Pancreas (tissue), 10 donors: Measurements from ENCODE around the gene PTTG1IP. TPM values are rescaled to one million over a fixed set of nuclear protein-coding genes. Genes with fewer than 3 reads are reported as not detected.

Source experiments
- ATAC-seq, 4 donors: fragments of 200-7000 bp; cut with Tn5 transposase; one replicate each; pipeline versions ENCODE4 v1.8.0 to v1.9.1; 2020; ENCODE audit warnings: mild to moderate bottlenecking in 4 of 4, moderate library complexity in 4 of 4
- DNase-seq, 6 donors: peaks; one replicate each; pipeline ENCODE4 v3.0.0-alpha.2; 2020
- FAIRE-seq: peaks from 2 replicates; lab custom pipeline; 2012; peaks lifted over from hg19 to GRCh38; lab: Jason Lieb, UNC
- H3K27ac ChIP-seq, 4 donors: fragments of 200-600 bp; sonication (generic); 1 replicate in 3 of 4; 2 replicates in 1 of 4; pipeline versions ENCODE4 v1.5.0 to v1.8.0; 2020
- H3K27me3 ChIP-seq, 4 donors: fragments of 200-600 bp; one replicate each; pipeline ENCODE4 v1.8.0; 2021
- H3K36me3 ChIP-seq, 3 donors: fragments of 200-600 bp; sonication (generic) in 1 of 3; one replicate each; pipeline versions ENCODE4 v1.5.0 to v1.8.0; 2020 to 2021
- H3K4me1 ChIP-seq, 3 donors: fragments of 200-600 bp; one replicate each; pipeline ENCODE4 v1.8.0; 2021
- H3K4me3 ChIP-seq, 4 donors: fragments of 200-600 bp; sonication (generic) in 2 of 4; one replicate each; pipeline versions ENCODE4 v1.5.0 to v1.8.0; 2020 to 2021
- H3K9me3 ChIP-seq, 4 donors: fragments of 200-600 bp; one replicate each; pipeline ENCODE4 v1.8.0; 2021
- WGBS, 2 donors: extraction: QIAGEN DNeasy Blood & Tissue Kit; methylation state at CpG; one replicate each; pipeline ENCODE4 v1.1.7; 2013; 5-methylcytosine and 5-hydroxymethylcytosine counted together
- intact Hi-C, 3 donors: fragments of 100-400 bp; cut with DNase I; formaldehyde crosslinking; loops; one replicate each; pipeline versions ENCODE4 v1.11.1 to v1.14.2; 2022
- polyA plus RNA-seq, 2 donors: library from polyadenylated mRNA; stranded (reverse); fragments of 200-250 nt; gene quantifications; one replicate each; pipeline ENCODE4 v1.2.3, GENCODE V29; 2013
- total RNA-seq, 6 donors: library from RNA; stranded (reverse); fragmentation: NEBNext Ultra II Directional in 4 of 6; extraction: Animal tissue kit (Norgen Biotek cat#: 25700) in 4 of 6; gene quantifications; one replicate each; pipeline versions ENCODE4 v1.2.1 to v1.2.4, GENCODE V29; 2021 to 2023
- TF ChIP-seq, protein P1 (sequence below), 4 donors: fragments of 200-600 bp; sonication (generic) in 3 of 4; IDR thresholded peaks; one replicate each; pipeline versions ENCODE4 v1.5.0 to v1.8.0; 2021; ENCODE audit warnings: antibody characterized with exemption in 4 of 4
- donor health status: healthy with polysubstance abuse.
- donor health status: DM: no; HTN: no; CAD: no; lungs with moderate emphysema.
- donor health status: DM: no; HTN: no; CAD: no.
- donor health status: control.
- donor health status: control.
- donor health status: Bipolar disorder and iron deficiency.
- donor health status: DM: yes; HTN: yes; CAD: no.
- donor health status: DM: no; HTN: no; CAD: no.
- donor health status: DM: no; HTN: no; CAD: no.
- donor health status: DM: yes; HTN: yes; CAD: no.

The PTTG1IP gene
- total and polyA plus RNA-seq, 8 donors = 44.9 to 118 (median 60.6) TPM

GRCh38 chr21:44842721-44843445 is 30.6 kb downstream of the PTTG1IP start:
- H3K9me3 ChIP-seq = no peaks in the 10 kb centered on the region
- peaks cover 0 to 9% (median 0%) of the 10 kb centered on the region in 3 donors for H3K4me1 ChIP-seq
- ATAC-seq (no peak), FAIRE-seq (no peak), DNase-seq (peak in 1 of 6 donors; percentile 42)
- no peak overlapping the region for H3K27ac ChIP-seq
- 65 to 74% methylated on average over 23 of the region's 23 CpGs for WGBS, 2 donors
- no peaks in the 10 kb centered on the region for H3K27me3 ChIP-seq
- intact Hi-C loops = no loop called here
- TF ChIP-seq, protein P1, sequence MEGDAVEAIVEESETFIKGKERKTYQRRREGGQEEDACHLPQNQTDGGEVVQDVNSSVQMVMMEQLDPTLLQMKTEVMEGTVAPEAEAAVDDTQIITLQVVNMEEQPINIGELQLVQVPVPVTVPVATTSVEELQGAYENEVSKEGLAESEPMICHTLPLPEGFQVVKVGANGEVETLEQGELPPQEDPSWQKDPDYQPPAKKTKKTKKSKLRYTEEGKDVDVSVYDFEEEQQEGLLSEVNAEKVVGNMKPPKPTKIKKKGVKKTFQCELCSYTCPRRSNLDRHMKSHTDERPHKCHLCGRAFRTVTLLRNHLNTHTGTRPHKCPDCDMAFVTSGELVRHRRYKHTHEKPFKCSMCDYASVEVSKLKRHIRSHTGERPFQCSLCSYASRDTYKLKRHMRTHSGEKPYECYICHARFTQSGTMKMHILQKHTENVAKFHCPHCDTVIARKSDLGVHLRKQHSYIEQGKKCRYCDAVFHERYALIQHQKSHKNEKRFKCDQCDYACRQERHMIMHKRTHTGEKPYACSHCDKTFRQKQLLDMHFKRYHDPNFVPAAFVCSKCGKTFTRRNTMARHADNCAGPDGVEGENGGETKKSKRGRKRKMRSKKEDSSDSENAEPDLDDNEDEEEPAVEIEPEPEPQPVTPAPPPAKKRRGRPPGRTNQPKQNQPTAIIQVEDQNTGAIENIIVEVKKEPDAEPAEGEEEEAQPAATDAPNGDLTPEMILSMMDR (IDR thresholded peaks at IDR 0.05) = no peak
- H3K4me3 ChIP-seq = no peak overlapping the region
- H3K36me3 ChIP-seq = no peaks in the 10 kb centered on the region

- TF ChIP-seq, protein P1 (IDR thresholded peaks at IDR 0.05) = no peak
- Histone ChIP-seq H3K9me3 (no peaks in the 10 kb centered on the region), H3K4me3 (no peak overlapping the region), H3K4me1 (peaks cover 0 to 9% (median 0%) of the 10 kb centered on the region in 3 donors), H3K27me3 (no peaks in the 10 kb centered on the region), H3K36me3 (no peaks in the 10 kb centered on the region), H3K27ac (no peak overlapping the region)
- DNase-seq (peak in 1 of 6 donors; percentile 26), ATAC-seq (no peak), FAIRE-seq (no peak)
- 71 to 77% methylated on average over 10 of the region's 10 CpGs for WGBS, 2 donors
- intact Hi-C loops = no loop called here
Measured at GRCh38 chr21:44842087-44842486, 31.4 kb downstream of the PTTG1IP start.

DNA sequence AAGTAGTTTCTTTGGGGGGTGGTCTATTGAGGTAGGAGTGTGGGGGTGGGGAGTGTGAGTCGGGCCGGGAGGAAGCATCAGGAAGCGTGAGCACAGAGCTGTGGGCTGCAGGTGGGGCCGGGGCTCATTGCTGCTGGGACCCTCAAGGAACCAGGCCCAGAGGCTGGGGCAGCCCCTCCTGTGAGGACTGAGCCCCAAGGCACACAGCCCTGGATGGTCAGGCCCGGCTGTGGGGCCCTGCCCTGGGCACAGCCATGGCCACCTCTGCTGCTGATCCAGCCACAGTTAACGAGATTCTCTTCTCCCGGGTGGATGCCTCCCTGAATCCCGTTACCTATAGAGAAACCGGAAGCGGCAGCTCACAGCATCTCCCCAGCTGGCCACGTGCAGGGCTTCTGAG is 32.7 kb downstream of the PTTG1IP start:
- ATAC-seq (no peak), DNase-seq (peak in 1 of 6 donors; percentile 45), FAIRE-seq (no peak)
- Histone ChIP-seq H3K9me3 (no peaks in the 10 kb centered on the region), H3K36me3 (no peaks in the 10 kb centered on the region), H3K27me3 (no peaks in the 10 kb centered on the region), H3K4me3 (no peak overlapping the region), H3K4me1 (peaks cover 0 to 3% (median 0%) of the 10 kb centered on the region in 3 donors), H3K27ac (no peak overlapping the region)
- intact Hi-C loops = no loop called here
- TF ChIP-seq, protein P1 (IDR thresholded peaks at IDR 0.05) = no peak
- 70 to 73% methylated on average over 11 of the region's 11 CpGs for WGBS, 2 donors

DNA sequence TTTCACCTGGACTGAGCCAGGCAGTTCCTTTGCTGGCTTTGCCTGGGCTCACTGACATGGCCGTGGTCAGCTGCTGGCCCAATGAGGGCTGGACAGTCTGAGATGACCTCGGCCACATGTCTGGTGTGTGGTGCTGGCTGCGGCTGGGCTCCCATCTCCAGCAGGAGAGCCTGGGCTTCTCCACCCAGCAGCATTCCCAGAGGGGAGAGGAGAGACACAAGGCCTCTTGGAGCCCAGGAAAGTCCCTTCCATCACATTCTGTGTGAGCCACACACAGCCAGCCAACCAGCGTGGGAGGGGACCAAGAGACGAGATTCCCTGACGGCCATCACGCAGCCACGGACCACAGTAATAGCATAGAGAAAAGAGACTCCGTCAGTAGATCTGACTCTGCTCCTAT is 34.5 kb downstream of the PTTG1IP start:
- no peak overlapping the region for H3K27ac ChIP-seq
- H3K4me3 ChIP-seq = no peak overlapping the region
- DNase-seq = peak in 1 of 6 donors; percentile 31
- ATAC-seq = no peak
- FAIRE-seq = no peak
- no peaks in the 10 kb centered on the region for H3K9me3 ChIP-seq
- no peaks in the 10 kb centered on the region for H3K36me3 ChIP-seq
- H3K27me3 ChIP-seq = no peaks in the 10 kb centered on the region
- 84 to 90% methylated on average over 9 of the region's 9 CpGs for WGBS, 2 donors
- H3K4me1 ChIP-seq = no peaks in the 10 kb centered on the region
- TF ChIP-seq, protein P1 (IDR thresholded peaks at IDR 0.05) = no peak
- intact Hi-C loops = no loop called here
